ENCODE measurements around the gene MRPL52. TPM values are rescaled to one million over a fixed set of nuclear protein-coding genes. Genes with fewer than 3 reads are reported as not detected.
A peak's percentile ranks its signal among the peaks of the same experiment; 100 is the strongest.

Gene MRPL52
- total and polyA plus RNA-seq, 8 donors: 25.2 to 194 (median 134) TPM; not detected in 1

DNA sequence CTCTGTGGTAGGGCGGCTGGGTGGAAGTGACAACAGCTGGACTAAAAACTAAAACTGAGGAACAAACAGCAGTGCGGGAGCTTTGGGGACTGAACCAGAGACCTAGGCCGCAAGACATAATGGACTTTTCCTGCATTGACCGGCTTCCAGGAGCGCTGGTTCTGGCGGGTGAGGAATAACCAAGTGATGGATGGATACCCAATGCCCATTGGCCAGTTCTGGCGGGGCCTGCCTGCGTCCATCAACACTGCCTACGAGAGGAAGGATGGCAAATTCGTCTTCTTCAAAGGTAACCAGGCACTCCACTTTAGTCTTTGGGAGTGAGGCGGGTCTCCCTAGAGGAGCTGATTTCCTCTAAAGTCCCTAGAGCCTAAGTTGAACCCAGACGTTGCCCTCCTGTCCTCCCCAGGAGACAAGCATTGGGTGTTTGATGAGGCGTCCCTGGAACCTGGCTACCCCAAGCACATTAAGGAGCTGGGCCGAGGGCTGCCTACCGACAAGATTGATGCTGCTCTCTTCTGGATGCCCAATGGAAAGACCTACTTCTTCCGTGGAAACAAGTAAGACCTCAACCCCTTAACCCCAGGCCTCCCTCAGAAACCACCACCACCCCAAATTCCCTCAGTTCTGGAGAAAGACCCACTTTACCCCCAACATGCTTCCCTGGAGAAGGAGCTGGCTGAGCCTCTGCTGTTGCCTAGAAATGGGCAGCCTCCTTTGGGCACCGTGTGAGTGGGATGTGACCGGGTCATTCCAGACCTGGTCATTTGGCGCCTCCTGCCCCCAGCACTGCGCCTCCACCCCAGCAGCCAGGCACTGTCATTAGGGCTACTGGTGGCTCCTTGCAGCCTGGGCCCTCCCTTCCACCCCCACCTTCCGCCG, 14.8 kb downstream of the MRPL52 start:
- H3K36me3 ChIP-seq: peaks cover 61 to 66% (median 64%) of the 10 kb centered on the region in 4 donors
- no peaks in the 10 kb centered on the region for H3K27me3 ChIP-seq
- 83 to 93% (median 88%) methylated on average over 21 to 22 of the region's 22 CpGs for WGBS, 5 donors
- H3K4me3 ChIP-seq: no peak overlapping the region
- H3K27ac ChIP-seq: peak overlapping the region in 3 of 5 donors; percentile 42 to 90 (median 52)
- H3K9me3 ChIP-seq: no peaks in the 10 kb centered on the region
- TF ChIP-seq, protein P1, sequence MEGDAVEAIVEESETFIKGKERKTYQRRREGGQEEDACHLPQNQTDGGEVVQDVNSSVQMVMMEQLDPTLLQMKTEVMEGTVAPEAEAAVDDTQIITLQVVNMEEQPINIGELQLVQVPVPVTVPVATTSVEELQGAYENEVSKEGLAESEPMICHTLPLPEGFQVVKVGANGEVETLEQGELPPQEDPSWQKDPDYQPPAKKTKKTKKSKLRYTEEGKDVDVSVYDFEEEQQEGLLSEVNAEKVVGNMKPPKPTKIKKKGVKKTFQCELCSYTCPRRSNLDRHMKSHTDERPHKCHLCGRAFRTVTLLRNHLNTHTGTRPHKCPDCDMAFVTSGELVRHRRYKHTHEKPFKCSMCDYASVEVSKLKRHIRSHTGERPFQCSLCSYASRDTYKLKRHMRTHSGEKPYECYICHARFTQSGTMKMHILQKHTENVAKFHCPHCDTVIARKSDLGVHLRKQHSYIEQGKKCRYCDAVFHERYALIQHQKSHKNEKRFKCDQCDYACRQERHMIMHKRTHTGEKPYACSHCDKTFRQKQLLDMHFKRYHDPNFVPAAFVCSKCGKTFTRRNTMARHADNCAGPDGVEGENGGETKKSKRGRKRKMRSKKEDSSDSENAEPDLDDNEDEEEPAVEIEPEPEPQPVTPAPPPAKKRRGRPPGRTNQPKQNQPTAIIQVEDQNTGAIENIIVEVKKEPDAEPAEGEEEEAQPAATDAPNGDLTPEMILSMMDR (IDR thresholded peaks at IDR 0.05): no peak
- TF ChIP-seq POLR2AphosphoS5 (IDR thresholded peaks at IDR 0.05): no peak
- no peak for TF ChIP-seq POLR2A (IDR thresholded peaks at IDR 0.05)
- no peak for TF ChIP-seq EP300 (IDR thresholded peaks at IDR 0.05)
- DNase-seq: no peak
- H3K4me1 ChIP-seq: peaks cover 40 to 85% (median 58%) of the 10 kb centered on the region in 4 donors
- intact Hi-C loops (cut with DNase I; ENCODE audit: low total_unique reads): loop anchor here (10.0 kb wide), 1 partner anchor 290 kb away; no protein-coding TSS in a partner anchor

DNA sequence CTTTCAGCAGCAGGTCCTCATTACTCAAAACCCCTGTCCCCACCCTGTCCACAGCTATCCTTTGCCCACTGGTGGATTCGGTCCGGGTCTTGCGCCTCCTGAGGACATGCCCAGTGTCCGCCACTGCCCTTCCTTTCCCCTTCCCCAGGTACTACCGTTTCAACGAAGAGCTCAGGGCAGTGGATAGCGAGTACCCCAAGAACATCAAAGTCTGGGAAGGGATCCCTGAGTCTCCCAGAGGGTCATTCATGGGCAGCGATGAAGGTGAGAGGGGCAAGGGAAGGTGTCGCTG, 15.4 kb downstream of the MRPL52 start:
- Histone ChIP-seq H3K36me3 (peaks cover 61 to 66% (median 64%) of the 10 kb centered on the region in 4 donors), H3K4me1 (peaks cover 43 to 85% (median 60%) of the 10 kb centered on the region in 4 donors), H3K27me3 (no peaks in the 10 kb centered on the region), H3K9me3 (no peaks in the 10 kb centered on the region), H3K27ac (peak overlapping the region in 3 of 5 donors; percentile 42 to 90 (median 52)), H3K4me3 (no peak overlapping the region)
- WGBS, 5 donors: 85 to 95% (median 94%) methylated on average over 9 of the region's 9 CpGs
- DNase-seq: no peak
- intact Hi-C loops (cut with DNase I; ENCODE audit: low total_unique reads): loop anchor here (10.0 kb wide), 1 partner anchor 290 kb away; no protein-coding TSS in a partner anchor
- TF ChIP-seq, protein P1 (IDR thresholded peaks at IDR 0.05): no peak
- TF ChIP-seq POLR2AphosphoS5 (IDR thresholded peaks at IDR 0.05): no peak
- no peak for TF ChIP-seq EP300 (IDR thresholded peaks at IDR 0.05)
- TF ChIP-seq POLR2A (IDR thresholded peaks at IDR 0.05): no peak

GRCh38 chr14:22845821-22846625, 16.3 kb downstream of the MRPL52 start:
- H3K9me3 ChIP-seq: no peaks in the 10 kb centered on the region
- TF ChIP-seq POLR2AphosphoS5 (IDR thresholded peaks at IDR 0.05) (no peak), EP300 (IDR thresholded peaks at IDR 0.05) (no peak), POLR2A (IDR thresholded peaks at IDR 0.05) (no peak)
- TF ChIP-seq, protein P1 (IDR thresholded peaks at IDR 0.05): no peak
- WGBS, 5 donors: 82 to 93% (median 89%) methylated on average over 22 to 26 of the region's 26 CpGs
- peaks cover 51 to 85% (median 67%) of the 10 kb centered on the region in 4 donors for H3K4me1 ChIP-seq
- peaks cover 59 to 62% (median 61%) of the 10 kb centered on the region in 4 donors for H3K36me3 ChIP-seq
- intact Hi-C loops (cut with DNase I; ENCODE audit: low total_unique reads): loop anchor here (10.0 kb wide), 1 partner anchor 291 kb away; no protein-coding TSS in a partner anchor
- DNase-seq: no peak
- no peaks in the 10 kb centered on the region for H3K27me3 ChIP-seq
- peak overlapping the region in 4 of 5 donors; percentile 76 to 90 (median 88) for H3K27ac ChIP-seq
- no peak overlapping the region for H3K4me3 ChIP-seq

GRCh38 chr14:22846811-22847307, 17.2 kb downstream of the MRPL52 start:
- Histone ChIP-seq H3K36me3 (peaks cover 50 to 54% (median 53%) of the 10 kb centered on the region in 4 donors), H3K27me3 (no peaks in the 10 kb centered on the region), H3K9me3 (no peaks in the 10 kb centered on the region), H3K27ac (peak overlapping the region in 4 of 5 donors; percentile 76 to 90 (median 88)), H3K4me1 (peaks cover 55 to 85% (median 66%) of the 10 kb centered on the region in 4 donors), H3K4me3 (no peak overlapping the region)
- TF ChIP-seq, protein P1 (IDR thresholded peaks at IDR 0.05): no peak
- TF ChIP-seq POLR2AphosphoS5 (IDR thresholded peaks at IDR 0.05) (no peak), EP300 (IDR thresholded peaks at IDR 0.05) (no peak), POLR2A (IDR thresholded peaks at IDR 0.05) (no peak)
- no peak for DNase-seq
- WGBS, 5 donors: 61 to 80% (median 73%) methylated on average over 6 to 11 of the region's 11 CpGs
- intact Hi-C loops (cut with DNase I; ENCODE audit: low total_unique reads): loop anchor here (10.0 kb wide), 1 partner anchor 292 kb away; no protein-coding TSS in a partner anchor

Measured in stomach (tissue), 9 donors.